ENCODE measurements around the gene RANBP17.
"Not testable (repeated sequence)": the region's sequence is repeated elsewhere in the genome, so short reads cannot be mapped to it uniquely, and the experiment has no call there.

The RANBP17 gene

DNA sequence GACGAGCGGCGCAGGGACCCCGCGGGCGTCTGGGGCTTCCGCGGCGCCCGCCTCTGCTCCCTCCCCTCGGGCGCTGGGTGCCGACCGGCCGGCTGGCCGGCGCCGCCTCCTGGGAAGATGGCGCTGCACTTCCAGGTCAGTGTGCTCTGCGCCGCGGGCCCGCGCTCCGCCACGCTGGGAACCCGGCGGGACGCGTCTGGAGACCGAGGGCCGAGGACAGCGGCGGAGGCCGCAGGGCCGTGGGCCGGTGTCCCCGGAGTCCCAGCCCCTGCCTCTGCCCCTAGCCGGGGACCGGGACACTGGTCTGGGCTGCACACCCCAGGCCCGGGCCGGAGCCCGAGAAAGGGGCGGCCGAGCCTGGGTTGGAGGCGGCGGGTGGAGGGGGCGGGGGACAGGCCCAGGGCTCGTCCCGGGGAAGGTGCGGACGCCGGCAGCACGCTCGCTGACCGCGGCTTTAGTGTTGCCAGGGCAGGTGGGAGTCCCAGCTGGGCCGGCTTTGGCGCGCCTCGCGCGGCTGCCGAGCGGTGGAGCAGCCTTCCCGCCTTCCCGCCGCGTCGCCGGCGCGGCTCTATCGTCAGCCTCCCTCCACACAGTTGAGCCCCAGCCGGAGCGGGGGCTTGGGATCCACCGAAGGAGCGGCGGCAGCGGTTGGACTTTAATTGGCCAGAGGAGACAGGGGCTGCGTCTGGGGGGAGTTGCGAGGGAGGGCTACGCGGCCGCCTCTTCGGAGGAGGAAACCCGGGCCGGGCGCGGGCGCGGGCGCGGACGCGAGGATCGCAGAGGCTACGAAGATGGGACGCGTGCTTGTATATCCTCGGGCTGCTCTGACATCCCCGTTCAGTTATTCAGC is at the start of gene RANBP17:
RANBP17 (plus strand) TSS at position 102 of the 850 bp plus-strand sequence.
- no peak for DNase-seq

DNA sequence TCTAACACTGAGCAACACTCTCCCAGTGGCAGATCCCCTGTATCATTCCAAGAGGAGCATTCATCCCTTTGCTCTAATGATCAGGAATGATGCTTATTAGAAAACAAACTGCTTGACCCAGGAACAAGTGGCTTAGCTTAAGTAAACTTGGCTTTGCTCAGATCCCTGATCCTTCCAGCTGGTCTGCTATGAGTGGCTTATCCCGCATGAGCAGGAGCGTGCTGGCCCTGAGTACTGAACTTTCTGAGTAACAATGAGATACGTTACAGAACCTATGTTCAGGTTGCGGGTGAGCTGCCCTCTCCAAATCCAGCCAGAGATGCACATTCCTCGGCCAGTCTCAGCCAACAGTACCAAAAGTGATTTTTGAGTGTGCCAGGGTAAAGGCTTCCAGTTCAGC is 48.6 kb upstream of the RANBP17 start:
- DNase-seq: no peak

GRCh38 chr5:170817195-170817594 is 44.6 kb upstream of the RANBP17 start:
- no peak for DNase-seq

GRCh38 chr5:170818232-170818631 is 43.6 kb upstream of the RANBP17 start:
- no peak for DNase-seq

DNA sequence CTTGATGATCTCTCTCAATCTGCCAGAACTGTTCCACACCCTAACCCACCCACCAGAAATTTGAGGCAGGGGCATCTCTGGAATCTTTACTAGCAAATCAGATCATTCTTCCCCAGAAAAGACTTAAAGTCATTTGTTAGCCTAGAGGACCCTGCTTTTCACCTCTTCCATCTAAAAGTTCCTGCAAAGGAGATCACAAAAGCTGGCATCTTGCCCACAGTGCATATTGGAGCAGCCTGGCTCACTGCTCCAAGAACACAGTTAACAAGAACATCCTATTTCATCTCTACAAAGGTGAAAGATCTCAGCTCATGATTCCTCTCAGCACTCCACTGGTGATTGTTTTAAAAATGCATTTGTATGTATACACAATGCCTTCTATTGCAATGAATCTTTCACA is 42.0 kb upstream of the RANBP17 start:
- DNase-seq: no peak

DNA sequence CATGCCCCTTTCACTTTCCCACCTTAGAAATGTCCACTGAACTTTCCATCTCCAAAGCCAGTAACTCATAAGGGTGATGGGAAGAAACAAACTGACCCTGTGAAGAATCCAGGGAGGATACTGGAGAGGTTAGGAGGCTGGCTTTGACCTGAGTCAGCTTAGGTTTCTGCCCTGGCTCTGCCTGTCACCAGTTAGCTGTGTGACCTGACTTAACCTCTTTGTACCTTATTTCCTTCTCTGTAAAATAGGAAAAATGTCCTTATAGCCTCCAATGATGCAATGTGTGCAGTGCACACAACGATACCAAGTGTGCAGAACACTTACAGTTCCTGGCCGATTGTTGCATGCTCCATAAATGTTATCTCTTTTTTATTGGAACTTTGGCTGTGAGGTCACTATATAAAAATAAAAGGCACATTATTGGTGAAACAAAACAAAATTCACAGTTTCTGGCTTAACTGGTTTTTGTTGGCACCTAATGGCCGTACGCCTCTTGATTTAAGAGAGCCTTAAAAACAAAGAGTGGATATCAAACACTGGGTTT is 40.5 kb upstream of the RANBP17 start:
- DNase-seq: no peak

GRCh38 chr5:170826117-170826516 is 35.7 kb upstream of the RANBP17 start:
- no peak for DNase-seq

GRCh38 chr5:170832241-170832640 is 29.6 kb upstream of the RANBP17 start:
- DNase-seq: no peak

DNA sequence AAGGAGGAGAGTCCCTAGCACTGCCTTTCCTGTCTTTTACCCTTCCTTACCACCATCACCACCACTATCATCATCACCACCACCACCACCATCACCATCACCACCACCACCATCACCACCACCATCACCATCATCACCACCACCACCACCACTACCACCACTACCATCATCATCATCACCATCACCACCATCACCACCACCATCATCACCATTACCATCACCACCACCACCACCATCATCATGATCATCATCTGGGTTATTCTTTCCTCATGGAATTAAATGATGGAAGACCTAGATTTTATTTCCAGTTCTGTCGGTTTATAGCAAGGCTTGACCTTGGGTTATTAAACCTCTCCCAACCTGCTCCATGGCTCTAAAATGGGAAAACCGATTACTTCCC is 27.8 kb upstream of the RANBP17 start:
- DNase-seq: not testable (repeated sequence)

- no peak for DNase-seq
Observed at GRCh38 chr5:170836226-170836625, 25.6 kb upstream of the RANBP17 start.

DNA sequence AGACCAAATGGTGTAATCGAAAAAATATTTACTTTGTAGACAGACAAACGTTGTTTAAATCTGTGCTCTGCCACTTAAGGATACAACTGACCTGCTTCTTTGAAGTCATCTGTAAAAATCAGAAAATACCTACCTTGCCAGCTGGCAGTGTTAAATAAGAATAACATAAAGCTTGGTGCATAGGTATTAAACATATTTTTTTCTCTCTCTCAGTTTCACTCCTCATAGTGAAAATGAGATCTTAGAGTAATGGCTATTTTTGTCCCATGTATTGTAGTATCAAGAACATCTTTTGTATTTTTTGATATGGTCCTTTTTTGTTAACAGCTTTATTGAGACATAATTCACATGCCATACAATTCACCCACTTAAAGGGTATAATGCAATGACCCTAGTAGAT is 17.9 kb upstream of the RANBP17 start:
- no peak for DNase-seq

DNA sequence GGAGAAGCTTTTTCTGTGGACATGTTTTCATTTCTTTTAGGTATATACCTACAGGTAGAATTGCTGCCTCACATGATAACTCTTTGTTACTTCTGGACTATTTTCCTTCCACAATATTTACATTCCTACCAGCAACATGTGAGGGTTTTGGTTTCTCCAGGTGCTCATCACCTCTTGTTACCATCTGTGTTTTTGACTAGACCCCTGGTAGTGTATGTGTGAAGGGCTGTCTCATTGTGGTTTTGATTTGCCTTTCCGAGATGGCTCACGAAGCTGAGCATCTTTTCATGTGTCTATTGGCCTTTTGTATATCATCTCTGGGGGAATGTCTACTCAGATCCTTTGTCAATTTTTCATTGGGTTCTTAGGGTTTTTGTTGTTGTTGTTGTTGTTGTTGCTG is 17.2 kb upstream of the RANBP17 start:
- DNase-seq: no peak

DNA sequence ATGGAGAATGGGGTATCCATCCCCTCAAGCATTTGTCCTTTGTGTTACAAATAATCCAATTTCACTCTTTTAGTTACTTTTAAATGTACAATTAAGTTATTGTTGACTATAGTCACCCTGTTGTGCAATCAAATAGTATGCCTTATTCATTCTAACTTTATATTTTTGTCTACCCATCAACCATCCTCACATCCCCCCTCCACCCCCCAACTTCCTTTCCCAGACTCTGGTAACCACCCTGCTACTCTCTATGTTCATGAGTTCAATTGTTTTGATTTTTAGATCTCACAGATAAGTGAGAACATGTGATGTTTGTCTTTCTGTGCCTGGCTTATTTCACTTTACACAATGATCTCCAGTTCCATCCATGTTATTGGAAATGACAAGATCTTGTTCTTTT is 15.4 kb upstream of the RANBP17 start:
- DNase-seq: no peak

GRCh38 chr5:170846846-170847245 is 15.0 kb upstream of the RANBP17 start:
- DNase-seq: no peak

GRCh38 chr5:170848033-170848432 is 13.8 kb upstream of the RANBP17 start:
- DNase-seq: no peak

DNA sequence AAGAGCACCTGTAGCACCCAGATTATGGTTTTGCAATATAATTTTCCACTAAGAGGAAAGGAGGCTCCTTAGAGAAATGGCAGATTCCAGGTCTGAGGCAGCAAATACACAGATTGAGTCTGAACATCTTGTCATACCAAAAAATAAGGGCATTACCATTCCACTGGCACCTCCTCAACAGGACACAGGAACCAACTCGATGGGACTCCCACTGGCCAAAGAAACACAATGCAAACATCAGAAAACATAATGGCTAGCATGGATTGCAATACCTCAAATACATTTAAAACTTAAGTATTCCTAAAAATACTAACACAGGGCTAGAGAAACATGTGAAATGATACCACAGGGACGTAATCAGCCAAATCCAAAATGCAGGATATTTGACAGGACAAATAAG is 12.4 kb upstream of the RANBP17 start:
- DNase-seq: no peak

DNA sequence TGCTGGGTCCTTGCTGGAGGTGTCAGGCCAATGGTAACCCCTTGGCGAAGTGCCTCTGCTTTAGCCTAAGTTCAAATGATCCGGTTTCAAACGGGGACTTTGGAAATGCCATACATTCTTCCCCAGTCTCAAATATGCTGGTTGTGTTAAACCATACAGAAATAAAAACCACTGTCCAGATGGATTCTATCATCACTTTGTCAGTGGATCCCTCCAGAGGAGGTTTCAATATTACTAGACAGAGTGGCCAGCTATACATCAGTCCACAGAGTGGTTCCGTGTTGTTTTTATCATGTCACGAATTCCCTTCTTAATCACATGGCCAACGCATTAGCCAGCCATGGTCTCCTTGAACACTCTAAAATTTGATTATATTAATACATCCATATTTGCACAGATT is 7.3 kb upstream of the RANBP17 start:
- no peak for DNase-seq

DNA sequence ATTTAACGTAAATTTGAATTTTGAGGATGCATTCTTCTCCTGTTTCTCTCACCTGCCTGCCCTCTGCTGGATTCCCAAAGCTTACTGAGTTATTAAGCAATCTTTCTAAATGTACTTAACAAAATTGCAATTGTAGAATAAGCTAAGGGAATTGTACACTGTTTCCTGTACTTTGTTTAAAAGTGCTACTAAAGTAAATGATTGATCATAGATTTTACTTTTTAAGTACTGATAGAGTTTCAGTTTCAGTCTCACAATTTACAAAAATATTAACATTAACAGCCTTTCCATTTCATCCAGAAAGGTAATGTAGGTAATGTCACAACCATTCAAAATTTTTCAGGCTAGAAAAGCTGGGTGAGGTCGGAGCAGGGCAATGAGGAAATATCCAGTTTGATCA is 4.8 kb upstream of the RANBP17 start:
- no peak for DNase-seq

GRCh38 chr5:170860415-170860814 is 1.4 kb upstream of the RANBP17 start:
- no peak for DNase-seq

GRCh38 chr5:170860818-170861666 is 776 bp upstream of the RANBP17 start:
- no peak for DNase-seq

DNA sequence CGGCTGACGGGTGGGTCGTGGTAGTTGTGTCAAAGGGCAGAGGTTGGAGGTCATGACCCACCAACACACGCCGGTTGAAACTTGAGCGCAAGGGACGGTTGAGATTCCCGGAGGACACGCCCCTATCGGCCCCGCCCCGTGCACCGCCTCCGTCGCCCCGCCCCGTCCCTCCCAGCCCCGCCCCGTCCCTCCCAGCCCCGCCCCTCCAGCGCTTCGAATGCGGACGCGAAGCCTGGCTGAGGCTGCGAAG is 226 bp upstream of the RANBP17 start:
- DNase-seq: no peak

- no peak for DNase-seq
Observed at GRCh38 chr5:170863646-170864045, 1.8 kb downstream of the RANBP17 start.

DNA sequence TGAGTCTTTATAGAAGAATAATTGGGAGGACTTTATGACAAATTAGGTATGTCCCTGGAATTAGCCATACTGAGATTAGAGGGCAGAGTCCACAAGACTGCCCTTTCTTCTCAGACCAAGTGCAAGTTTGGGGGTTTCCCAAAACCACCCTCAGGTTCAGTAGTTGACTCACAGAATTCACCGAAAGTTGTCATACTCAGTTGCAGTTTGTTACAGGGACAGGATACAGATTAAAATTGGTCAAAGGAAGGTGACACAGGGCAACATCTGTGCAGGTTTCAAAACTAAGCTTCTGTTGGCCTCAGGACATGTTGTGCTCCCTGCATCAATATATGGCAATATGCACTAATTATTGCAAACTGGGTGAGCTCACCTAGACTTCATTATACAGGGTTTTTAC is 3.8 kb downstream of the RANBP17 start:
- no peak for DNase-seq

DNA sequence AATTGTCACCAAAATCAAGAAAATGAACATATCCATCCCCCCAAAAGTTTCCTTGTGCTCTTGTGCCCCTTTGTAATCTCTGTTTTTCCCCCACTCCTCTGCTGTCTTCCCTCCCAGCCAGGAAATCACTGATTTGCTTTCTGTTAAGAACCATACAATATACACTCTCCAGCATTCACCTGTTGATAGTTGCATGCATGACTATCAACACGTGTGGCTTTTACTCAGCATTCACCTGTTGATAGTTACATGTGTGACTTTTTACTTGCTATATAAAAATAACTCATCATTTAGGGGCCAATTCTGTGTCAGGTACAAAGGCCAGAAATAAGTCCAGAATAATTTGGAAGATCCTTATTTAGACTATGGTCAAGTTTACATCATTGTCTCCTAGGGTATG is 6.0 kb downstream of the RANBP17 start:
- no peak for DNase-seq
